Measurements from ENCODE around the gene DOC2B.

DNA sequence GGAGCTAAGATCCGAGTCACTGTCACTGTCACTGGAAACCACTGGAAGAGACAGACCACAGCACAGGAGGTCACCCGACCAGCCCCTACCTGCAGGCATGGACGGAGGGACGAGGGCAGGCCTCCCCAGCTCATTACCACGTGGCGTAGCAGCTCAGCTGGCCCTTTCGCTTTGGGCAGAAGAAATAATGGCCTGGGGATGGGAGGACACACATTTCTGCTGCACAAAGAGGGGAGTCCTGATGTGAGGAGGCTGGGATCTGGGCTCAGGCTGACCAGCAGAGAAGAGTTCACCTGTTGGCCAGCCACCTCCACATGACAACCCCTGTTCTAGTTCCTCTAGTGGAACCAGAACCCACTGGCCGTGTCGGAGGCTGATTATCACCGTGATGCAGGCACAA lies 38.2 kb upstream of the DOC2B start:
- TF ChIP-seq, protein P1, sequence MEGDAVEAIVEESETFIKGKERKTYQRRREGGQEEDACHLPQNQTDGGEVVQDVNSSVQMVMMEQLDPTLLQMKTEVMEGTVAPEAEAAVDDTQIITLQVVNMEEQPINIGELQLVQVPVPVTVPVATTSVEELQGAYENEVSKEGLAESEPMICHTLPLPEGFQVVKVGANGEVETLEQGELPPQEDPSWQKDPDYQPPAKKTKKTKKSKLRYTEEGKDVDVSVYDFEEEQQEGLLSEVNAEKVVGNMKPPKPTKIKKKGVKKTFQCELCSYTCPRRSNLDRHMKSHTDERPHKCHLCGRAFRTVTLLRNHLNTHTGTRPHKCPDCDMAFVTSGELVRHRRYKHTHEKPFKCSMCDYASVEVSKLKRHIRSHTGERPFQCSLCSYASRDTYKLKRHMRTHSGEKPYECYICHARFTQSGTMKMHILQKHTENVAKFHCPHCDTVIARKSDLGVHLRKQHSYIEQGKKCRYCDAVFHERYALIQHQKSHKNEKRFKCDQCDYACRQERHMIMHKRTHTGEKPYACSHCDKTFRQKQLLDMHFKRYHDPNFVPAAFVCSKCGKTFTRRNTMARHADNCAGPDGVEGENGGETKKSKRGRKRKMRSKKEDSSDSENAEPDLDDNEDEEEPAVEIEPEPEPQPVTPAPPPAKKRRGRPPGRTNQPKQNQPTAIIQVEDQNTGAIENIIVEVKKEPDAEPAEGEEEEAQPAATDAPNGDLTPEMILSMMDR (tag by site-specific recombination; IDR thresholded peaks at IDR 0.05), result no peak
- no peak for TF ChIP-seq SP2 (tag by site-specific recombination; IDR thresholded peaks at IDR 0.05)
- no peak for TF ChIP-seq ZFP3 (tag by site-specific recombination; IDR thresholded peaks at IDR 0.05; ENCODE audit: low read depth)

All from HEK293 (cell line).